ENCODE data around the gene CA5A. TPM values are rescaled to one million over a fixed set of nuclear protein-coding genes. Genes with fewer than 3 reads are reported as not detected.
"Not testable (repeated sequence)": the region's sequence is repeated elsewhere in the genome, so short reads cannot be mapped to it uniquely, and the experiment has no call there.

The CA5A gene
- total and polyA plus RNA-seq, 2 experiments from 2014 or later = not detected

DNA sequence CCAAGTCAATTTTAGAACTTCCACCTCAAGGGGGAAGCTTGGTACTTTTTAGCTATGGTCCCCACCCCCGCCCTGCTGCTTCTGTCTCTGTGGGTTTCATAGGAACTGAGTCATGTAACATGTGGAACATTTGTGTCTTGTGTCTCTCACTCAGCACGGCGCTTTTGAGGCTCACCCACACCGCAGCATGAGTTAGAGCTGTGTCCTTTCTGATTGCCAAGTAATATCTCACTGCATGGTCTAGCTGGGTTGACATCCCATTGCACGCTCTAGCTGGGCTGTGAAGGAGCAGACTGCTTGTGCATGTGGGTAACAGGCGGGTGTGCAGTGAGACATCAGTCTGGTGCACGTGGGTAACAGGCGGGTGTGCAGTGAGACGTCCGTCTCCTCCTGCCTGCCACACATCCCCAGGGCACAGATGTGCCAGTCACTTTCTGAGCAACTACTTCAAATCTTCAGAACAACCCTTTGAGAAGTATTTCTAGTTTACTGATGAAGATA lies 40.6 kb downstream of the CA5A start (continued):
- no peak for TF ChIP-seq EZH2 (IDR thresholded peaks at IDR 0.05; ENCODE audit: low read depth, unreplicated experiment)
- TF ChIP-seq, protein P1, sequence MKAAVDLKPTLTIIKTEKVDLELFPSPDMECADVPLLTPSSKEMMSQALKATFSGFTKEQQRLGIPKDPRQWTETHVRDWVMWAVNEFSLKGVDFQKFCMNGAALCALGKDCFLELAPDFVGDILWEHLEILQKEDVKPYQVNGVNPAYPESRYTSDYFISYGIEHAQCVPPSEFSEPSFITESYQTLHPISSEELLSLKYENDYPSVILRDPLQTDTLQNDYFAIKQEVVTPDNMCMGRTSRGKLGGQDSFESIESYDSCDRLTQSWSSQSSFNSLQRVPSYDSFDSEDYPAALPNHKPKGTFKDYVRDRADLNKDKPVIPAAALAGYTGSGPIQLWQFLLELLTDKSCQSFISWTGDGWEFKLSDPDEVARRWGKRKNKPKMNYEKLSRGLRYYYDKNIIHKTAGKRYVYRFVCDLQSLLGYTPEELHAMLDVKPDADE (IDR thresholded peaks at IDR 0.05) = no peak
- no peak for TF ChIP-seq ZNF114 (CRISPR knock-in tag; IDR thresholded peaks at IDR 0.05)
- no peak for TF ChIP-seq NANOG (IDR thresholded peaks at IDR 0.05; ENCODE audit: borderline replicate concordance)
- TF ChIP-seq STAT1 (IDR thresholded peaks at IDR 0.05; ENCODE audit: unreplicated experiment) = no peak
- TF ChIP-seq, protein P2, sequence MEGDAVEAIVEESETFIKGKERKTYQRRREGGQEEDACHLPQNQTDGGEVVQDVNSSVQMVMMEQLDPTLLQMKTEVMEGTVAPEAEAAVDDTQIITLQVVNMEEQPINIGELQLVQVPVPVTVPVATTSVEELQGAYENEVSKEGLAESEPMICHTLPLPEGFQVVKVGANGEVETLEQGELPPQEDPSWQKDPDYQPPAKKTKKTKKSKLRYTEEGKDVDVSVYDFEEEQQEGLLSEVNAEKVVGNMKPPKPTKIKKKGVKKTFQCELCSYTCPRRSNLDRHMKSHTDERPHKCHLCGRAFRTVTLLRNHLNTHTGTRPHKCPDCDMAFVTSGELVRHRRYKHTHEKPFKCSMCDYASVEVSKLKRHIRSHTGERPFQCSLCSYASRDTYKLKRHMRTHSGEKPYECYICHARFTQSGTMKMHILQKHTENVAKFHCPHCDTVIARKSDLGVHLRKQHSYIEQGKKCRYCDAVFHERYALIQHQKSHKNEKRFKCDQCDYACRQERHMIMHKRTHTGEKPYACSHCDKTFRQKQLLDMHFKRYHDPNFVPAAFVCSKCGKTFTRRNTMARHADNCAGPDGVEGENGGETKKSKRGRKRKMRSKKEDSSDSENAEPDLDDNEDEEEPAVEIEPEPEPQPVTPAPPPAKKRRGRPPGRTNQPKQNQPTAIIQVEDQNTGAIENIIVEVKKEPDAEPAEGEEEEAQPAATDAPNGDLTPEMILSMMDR (conservative IDR thresholded peaks at IDR 0.05; ENCODE audit: low read depth in 2 of 2) = no peak
- no peak for TF ChIP-seq EZH2phosphoT487 (IDR thresholded peaks at IDR 0.05; ENCODE audit: unreplicated experiment)

DNA sequence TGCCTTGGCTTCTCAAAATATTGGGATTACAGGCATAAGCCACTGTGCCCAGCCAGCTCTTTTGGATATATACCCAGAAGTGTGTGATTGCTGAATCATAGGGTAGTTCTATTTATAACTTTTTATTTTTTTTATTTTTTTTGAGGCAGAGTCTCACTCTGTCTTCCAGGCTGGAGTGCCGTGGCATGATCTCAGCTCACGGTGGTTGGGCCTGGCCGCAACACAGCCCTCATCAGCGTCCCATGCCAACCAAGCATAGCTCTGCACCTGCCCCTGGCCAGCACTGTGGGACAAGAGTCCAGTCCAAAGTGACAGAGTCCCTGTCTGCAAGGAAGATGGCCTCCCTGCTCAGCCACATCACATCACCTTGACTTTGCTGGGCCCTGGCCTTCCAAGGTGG lies 42.3 kb downstream of the CA5A start:
- H3K36me3 Mint-ChIP-seq (ENCODE audit: low read depth); H3K4me2 ChIP-seq; H3K9me2 ChIP-seq (ENCODE audit: insufficient read depth); H2AFZ ChIP-seq; H3K4me3 ChIP-seq; ATAC-seq; H3K27ac Mint-ChIP-seq; H3K27ac ChIP-seq (ENCODE audit: low read depth); H4K20me1 ChIP-seq (replicated peaks; ENCODE audit: insufficient read depth); H3K27me3 ChIP-seq (ENCODE audit: insufficient read depth); DNase-seq (ENCODE audit: low spot score); H3K4me1 ChIP-seq (ENCODE audit: insufficient read depth); H3K9me3 Mint-ChIP-seq; H3K36me3 ChIP-seq (ENCODE audit: insufficient read depth); H3K79me2 ChIP-seq (replicated peaks; ENCODE audit: insufficient read depth); H3K27me3 Mint-ChIP-seq (ENCODE audit: insufficient read depth, low read depth, poor library complexity); H3K4me1 Mint-ChIP-seq; H3F3A ChIP-seq (replicated peaks; ENCODE audit: low read depth); H3K4me3 Mint-ChIP-seq: not testable (repeated sequence)

DNA sequence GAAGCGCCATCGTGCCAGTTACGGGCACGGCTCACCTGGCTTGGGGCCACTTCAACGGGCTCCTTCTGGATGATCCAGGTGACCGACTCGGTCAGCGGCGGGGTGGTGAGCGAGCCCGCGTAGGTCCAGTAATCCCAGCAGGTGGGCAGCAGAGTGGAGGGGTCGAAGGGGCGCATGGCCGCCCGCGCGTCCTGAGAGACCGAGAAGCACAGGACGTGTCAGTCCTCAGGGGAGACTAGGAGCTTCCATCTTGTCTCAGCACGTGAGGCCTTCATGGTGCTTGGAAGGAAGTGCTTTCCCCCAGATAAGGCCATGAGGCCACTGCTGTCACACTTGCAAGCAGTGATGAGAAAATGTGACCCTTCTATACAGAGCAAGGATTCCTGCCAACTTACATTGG lies 44.6 kb downstream of the CA5A start:
- no peaks in the 10 kb centered on the region for H4K20me1 ChIP-seq (replicated peaks; ENCODE audit: insufficient read depth)
- no peaks in the 10 kb centered on the region for H3K27me3 ChIP-seq (ENCODE audit: insufficient read depth)
- H3K27ac ChIP-seq (ENCODE audit: low read depth) = no peak overlapping the region
- no peaks in the 10 kb centered on the region for H3K36me3 Mint-ChIP-seq (ENCODE audit: low read depth)
- no peaks in the 10 kb centered on the region for H3K9me2 ChIP-seq (ENCODE audit: insufficient read depth)
- H3K27ac Mint-ChIP-seq = no peak overlapping the region
- H3K4me2 ChIP-seq = no peak overlapping the region
- H2AFZ ChIP-seq = no peak overlapping the region
- no peaks in the 10 kb centered on the region for H3K4me1 Mint-ChIP-seq
- H3K4me1 ChIP-seq (ENCODE audit: insufficient read depth) = no peaks in the 10 kb centered on the region
- no peaks in the 10 kb centered on the region; the same call in 2 of the 3 replicates for H3K9me3 Mint-ChIP-seq
- H3F3A ChIP-seq (replicated peaks; ENCODE audit: low read depth) = no peaks in the 10 kb centered on the region
- H3K4me3 ChIP-seq = no peak overlapping the region
- DNase-seq (ENCODE audit: low spot score) (no peak), ATAC-seq (no peak)
- peaks cover 5% of the 10 kb centered on the region for H3K27me3 Mint-ChIP-seq (ENCODE audit: insufficient read depth, low read depth, poor library complexity)
- no peaks in the 10 kb centered on the region for H3K36me3 ChIP-seq (ENCODE audit: insufficient read depth)
- no peak overlapping the region for H3K4me3 Mint-ChIP-seq
- H3K79me2 ChIP-seq (replicated peaks; ENCODE audit: insufficient read depth) = no peaks in the 10 kb centered on the region
- TF ChIP-seq, protein P3, sequence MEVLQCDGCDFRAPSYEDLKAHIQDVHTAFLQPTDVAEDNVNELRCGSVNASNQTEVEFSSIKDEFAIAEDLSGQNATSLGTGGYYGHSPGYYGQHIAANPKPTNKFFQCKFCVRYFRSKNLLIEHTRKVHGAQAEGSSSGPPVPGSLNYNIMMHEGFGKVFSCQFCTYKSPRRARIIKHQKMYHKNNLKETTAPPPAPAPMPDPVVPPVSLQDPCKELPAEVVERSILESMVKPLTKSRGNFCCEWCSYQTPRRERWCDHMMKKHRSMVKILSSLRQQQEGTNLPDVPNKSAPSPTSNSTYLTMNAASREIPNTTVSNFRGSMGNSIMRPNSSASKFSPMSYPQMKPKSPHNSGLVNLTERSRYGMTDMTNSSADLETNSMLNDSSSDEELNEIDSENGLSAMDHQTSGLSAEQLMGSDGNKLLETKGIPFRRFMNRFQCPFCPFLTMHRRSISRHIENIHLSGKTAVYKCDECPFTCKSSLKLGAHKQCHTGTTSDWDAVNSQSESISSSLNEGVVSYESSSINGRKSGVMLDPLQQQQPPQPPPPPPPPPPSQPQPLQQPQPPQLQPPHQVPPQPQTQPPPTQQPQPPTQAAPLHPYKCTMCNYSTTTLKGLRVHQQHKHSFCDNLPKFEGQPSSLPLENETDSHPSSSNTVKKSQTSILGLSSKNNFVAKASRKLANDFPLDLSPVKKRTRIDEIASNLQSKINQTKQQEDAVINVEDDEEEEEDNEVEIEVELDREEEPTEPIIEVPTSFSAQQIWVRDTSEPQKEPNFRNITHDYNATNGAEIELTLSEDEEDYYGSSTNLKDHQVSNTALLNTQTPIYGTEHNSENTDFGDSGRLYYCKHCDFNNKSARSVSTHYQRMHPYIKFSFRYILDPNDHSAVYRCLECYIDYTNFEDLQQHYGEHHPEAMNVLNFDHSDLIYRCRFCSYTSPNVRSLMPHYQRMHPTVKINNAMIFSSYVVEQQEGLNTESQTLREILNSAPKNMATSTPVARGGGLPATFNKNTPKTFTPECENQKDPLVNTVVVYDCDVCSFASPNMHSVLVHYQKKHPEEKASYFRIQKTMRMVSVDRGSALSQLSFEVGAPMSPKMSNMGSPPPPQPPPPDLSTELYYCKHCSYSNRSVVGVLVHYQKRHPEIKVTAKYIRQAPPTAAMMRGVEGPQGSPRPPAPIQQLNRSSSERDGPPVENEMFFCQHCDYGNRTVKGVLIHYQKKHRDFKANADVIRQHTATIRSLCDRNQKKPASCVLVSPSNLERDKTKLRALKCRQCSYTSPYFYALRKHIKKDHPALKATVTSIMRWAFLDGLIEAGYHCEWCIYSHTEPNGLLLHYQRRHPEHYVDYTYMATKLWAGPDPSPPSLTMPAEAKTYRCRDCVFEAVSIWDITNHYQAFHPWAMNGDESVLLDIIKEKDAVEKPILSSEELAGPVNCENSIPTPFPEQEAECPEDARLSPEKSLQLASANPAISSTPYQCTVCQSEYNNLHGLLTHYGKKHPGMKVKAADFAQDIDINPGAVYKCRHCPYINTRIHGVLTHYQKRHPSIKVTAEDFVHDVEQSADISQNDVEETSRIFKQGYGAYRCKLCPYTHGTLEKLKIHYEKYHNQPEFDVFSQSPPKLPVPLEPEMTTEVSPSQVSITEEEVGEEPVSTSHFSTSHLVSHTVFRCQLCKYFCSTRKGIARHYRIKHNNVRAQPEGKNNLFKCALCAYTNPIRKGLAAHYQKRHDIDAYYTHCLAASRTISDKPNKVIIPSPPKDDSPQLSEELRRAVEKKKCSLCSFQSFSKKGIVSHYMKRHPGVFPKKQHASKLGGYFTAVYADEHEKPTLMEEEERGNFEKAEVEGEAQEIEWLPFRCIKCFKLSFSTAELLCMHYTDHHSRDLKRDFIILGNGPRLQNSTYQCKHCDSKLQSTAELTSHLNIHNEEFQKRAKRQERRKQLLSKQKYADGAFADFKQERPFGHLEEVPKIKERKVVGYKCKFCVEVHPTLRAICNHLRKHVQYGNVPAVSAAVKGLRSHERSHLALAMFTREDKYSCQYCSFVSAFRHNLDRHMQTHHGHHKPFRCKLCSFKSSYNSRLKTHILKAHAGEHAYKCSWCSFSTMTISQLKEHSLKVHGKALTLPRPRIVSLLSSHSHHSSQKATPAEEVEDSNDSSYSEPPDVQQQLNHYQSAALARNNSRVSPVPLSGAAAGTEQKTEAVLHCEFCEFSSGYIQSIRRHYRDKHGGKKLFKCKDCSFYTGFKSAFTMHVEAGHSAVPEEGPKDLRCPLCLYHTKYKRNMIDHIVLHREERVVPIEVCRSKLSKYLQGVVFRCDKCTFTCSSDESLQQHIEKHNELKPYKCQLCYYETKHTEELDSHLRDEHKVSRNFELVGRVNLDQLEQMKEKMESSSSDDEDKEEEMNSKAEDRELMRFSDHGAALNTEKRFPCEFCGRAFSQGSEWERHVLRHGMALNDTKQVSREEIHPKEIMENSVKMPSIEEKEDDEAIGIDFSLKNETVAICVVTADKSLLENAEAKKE (CRISPR knock-in tag; IDR thresholded peaks at IDR 0.05) = no peak
- TF ChIP-seq JUNB (IDR thresholded peaks at IDR 0.05; ENCODE audit: unreplicated experiment) = no peak
- no peak for TF ChIP-seq ZNF114 (CRISPR knock-in tag; IDR thresholded peaks at IDR 0.05)
- no peak for TF ChIP-seq CREB1 (CRISPR knock-in tag; IDR thresholded peaks at IDR 0.05; ENCODE audit: low read depth)
- no peak for TF ChIP-seq EZH2phosphoT487 (IDR thresholded peaks at IDR 0.05; ENCODE audit: unreplicated experiment)
- TF ChIP-seq NANOG (IDR thresholded peaks at IDR 0.05; ENCODE audit: borderline replicate concordance) = no peak
- no peak for TF ChIP-seq ZNF331 (CRISPR knock-in tag; IDR thresholded peaks at IDR 0.05; ENCODE audit: low read depth)

Data from GM23338 (cell line).